ENCODE measurements around the gene CDC25A.

DNA sequence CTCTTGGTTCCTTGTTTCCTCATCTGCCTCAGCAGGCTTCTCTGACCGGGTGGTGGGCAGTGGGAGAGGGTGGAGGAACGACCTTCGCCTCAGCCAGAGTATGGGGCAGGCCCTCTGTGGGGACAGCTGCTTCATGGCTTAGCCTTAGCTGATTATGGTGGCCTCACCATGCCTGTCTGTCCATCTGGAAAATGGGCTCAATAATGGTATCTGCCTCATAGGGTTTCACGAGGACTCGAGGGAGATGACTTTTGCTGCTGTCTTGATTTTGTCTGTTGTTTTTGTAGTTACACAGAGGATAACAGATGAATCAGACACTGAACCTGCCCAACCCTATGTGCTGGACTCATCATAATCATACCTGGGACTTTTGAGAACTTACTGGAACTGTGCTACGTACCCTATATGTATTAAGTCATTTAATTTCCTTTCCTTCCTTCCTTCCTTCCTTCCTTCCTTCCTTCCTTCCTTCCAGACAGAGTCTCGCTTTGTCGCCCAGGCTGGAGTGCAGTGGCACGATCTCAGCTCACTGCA, 46.5 kb downstream of the CDC25A start:
- TF ChIP-seq, protein P1, sequence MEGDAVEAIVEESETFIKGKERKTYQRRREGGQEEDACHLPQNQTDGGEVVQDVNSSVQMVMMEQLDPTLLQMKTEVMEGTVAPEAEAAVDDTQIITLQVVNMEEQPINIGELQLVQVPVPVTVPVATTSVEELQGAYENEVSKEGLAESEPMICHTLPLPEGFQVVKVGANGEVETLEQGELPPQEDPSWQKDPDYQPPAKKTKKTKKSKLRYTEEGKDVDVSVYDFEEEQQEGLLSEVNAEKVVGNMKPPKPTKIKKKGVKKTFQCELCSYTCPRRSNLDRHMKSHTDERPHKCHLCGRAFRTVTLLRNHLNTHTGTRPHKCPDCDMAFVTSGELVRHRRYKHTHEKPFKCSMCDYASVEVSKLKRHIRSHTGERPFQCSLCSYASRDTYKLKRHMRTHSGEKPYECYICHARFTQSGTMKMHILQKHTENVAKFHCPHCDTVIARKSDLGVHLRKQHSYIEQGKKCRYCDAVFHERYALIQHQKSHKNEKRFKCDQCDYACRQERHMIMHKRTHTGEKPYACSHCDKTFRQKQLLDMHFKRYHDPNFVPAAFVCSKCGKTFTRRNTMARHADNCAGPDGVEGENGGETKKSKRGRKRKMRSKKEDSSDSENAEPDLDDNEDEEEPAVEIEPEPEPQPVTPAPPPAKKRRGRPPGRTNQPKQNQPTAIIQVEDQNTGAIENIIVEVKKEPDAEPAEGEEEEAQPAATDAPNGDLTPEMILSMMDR (IDR thresholded peaks at IDR 0.05): no peak
- TF ChIP-seq POLR2A (IDR thresholded peaks at IDR 0.05): no peak

Data from body of pancreas (tissue), 4 donors.